Glomerular endothelial cell (primary cell): ENCODE results near the gene DEFB131A. TPM values are rescaled to one million over a fixed set of nuclear protein-coding genes. Genes with fewer than 3 reads are reported as not detected.
"Not testable (repeated sequence)": the region's sequence is repeated elsewhere in the genome, so short reads cannot be mapped to it uniquely, and the experiment has no call there.

Experiments
- DNase-seq: peaks from one replicate; pipeline ENCODE4 v3.0.0-alpha.2; 2011; ENCODE audit warnings: low read depth, low spot score; ENCODE audit errors: extremely low read depth
- total RNA-seq: library from RNA; depleted of rRNA; stranded (reverse); fragments of >200 nt; gene quantifications from 2 replicates; pipeline ENCODE4 v1.2.3, GENCODE V29; 2015

DEFB131A gene
- total RNA-seq, 1 donor from 2014 or later, result not detected

- not testable (repeated sequence) for DNase-seq
These were observed 50.2 kb downstream of the DEFB131A start for GRCh38 chr4:9494256-9495035.

GRCh38 chr4:9495443-9495842 lies 51.2 kb downstream of the DEFB131A start:
- DNase-seq, result not testable (repeated sequence)

- DNase-seq, result not testable (repeated sequence)
These were observed 53.6 kb downstream of the DEFB131A start for GRCh38 chr4:9497575-9498467.

- DNase-seq, result not testable (repeated sequence)
These were observed 54.3 kb downstream of the DEFB131A start for GRCh38 chr4:9498468-9499040.

GRCh38 chr4:9499974-9500487 lies 55.8 kb downstream of the DEFB131A start:
- not testable (repeated sequence) for DNase-seq

Other genes with a start within 250 kb of the DEFB131A start
- not detected in 2 replicates for gene USP17L10, start 233.8 kb upstream of the DEFB131A start, total RNA-seq
- gene USP17L11, start 229.0 kb upstream of the DEFB131A start, total RNA-seq, result not detected in 2 replicates
- not detected in 2 replicates for gene USP17L12, start 224.3 kb upstream of the DEFB131A start, total RNA-seq
- not detected in 2 replicates for gene USP17L13, start 219.5 kb upstream of the DEFB131A start, total RNA-seq
- not detected in 2 replicates for gene USP17L15, start 210.0 kb upstream of the DEFB131A start, total RNA-seq
- not detected in 2 replicates for gene USP17L17, start 200.5 kb upstream of the DEFB131A start, total RNA-seq
- not detected in 2 replicates for gene USP17L18, start 195.8 kb upstream of the DEFB131A start, total RNA-seq
- gene USP17L19, start 191.0 kb upstream of the DEFB131A start, total RNA-seq, result not detected in 2 replicates
- not detected in 2 replicates for gene USP17L20, start 186.3 kb upstream of the DEFB131A start, total RNA-seq
- not detected in 2 replicates for gene USP17L21, start 181.5 kb upstream of the DEFB131A start, total RNA-seq
- gene USP17L22, start 176.8 kb upstream of the DEFB131A start, total RNA-seq, result not detected in 2 replicates
- not detected in 2 replicates for gene USP17L24, start 119.2 kb upstream of the DEFB131A start, total RNA-seq
- not detected in 2 replicates for gene USP17L25, start 114.5 kb upstream of the DEFB131A start, total RNA-seq
- gene USP17L26, start 109.8 kb upstream of the DEFB131A start, total RNA-seq, result not detected in 2 replicates
- not detected in 2 replicates for gene USP17L5, start 105.0 kb upstream of the DEFB131A start, total RNA-seq
- not detected in 2 replicates for gene USP17L27, start 100.3 kb upstream of the DEFB131A start, total RNA-seq
- gene USP17L28, start 95.5 kb upstream of the DEFB131A start, total RNA-seq, result not detected in 2 replicates
- gene USP17L29, start 90.8 kb upstream of the DEFB131A start, total RNA-seq, result not detected in 2 replicates
- not detected in 2 replicates for gene USP17L30, start 81.3 kb upstream of the DEFB131A start, total RNA-seq